ENCODE results near the gene DAND5. TPM values are rescaled to one million over a fixed set of nuclear protein-coding genes. Genes with fewer than 3 reads are reported as not detected.

Gene DAND5
- total and polyA plus RNA-seq, 9 of the 15 experiments (the other 6 are each of a cell fraction or from before 2014, with no cell fraction given), result 0.22 to 0.83 (median 0.60) TPM

DNA sequence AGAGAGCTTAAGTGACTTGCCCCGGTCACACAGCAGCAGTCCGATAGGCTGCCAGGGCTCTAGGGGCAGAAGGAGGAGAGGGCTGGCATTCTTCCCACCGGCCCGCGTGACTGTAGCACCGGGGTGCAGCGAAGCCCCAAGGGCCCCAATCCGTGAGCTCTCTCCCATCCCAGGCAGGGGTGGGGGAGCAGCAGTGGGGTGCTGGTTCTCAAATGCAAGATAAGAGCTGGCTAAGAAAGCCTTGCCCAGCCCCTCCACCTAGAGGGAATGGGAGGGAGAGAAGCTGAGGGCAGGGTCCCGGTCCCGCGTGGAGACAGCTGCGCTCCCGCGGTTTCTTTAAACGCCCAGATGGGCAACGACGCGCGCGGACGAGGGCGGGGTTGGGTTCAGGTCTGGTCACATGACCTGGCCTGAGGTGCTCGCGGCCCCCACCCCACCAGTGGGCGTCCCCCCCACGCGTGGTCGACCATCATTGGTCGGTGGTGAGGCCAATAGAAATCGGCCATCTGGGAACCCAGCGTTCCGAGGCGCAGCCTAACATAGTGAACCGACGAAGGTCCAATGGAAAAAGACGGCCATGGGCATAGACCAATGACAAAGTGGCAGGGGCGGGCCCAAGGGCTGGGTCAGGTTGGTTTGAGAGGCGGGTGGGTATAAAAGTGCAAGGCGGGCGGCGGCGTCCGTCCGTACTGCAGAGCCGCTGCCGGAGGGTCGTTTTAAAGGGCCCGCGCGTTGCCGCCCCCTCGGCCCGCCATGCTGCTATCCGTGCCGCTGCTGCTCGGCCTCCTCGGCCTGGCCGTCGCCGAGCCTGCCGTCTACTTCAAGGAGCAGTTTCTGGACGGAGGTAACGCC lies 31.2 kb upstream of the DAND5 start, which contains the start of gene CALR (continued):
- TF ChIP-seq, protein P1, sequence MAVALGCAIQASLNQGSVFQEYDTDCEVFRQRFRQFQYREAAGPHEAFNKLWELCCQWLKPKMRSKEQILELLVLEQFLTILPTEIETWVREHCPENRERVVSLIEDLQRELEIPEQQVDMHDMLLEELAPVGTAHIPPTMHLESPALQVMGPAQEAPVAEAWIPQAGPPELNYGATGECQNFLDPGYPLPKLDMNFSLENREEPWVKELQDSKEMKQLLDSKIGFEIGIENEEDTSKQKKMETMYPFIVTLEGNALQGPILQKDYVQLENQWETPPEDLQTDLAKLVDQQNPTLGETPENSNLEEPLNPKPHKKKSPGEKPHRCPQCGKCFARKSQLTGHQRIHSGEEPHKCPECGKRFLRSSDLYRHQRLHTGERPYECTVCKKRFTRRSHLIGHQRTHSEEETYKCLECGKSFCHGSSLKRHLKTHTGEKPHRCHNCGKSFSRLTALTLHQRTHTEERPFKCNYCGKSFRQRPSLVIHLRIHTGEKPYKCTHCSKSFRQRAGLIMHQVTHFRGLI (CRISPR knock-in tag; IDR thresholded peaks at IDR 0.05), result no peak
- TF ChIP-seq RUNX1 (IDR thresholded peaks at IDR 0.05; ENCODE audit: low read depth) (no peak), CEBPG (CRISPR knock-in tag; IDR thresholded peaks at IDR 0.05) (0 out of 2 replicates have a peak, but pooled peaks have one; percentile 20), CEBPG (tag; conservative IDR thresholded peaks at IDR 0.05 in 1 of 2, IDR thresholded peaks at IDR 0.05 in 1 of 2) (no peak), COPS2 (conservative IDR thresholded peaks at IDR 0.05) (no peak), SMARCA5 (IDR thresholded peaks at IDR 0.05) (peak; percentile 92)
- TF ChIP-seq, protein P2, sequence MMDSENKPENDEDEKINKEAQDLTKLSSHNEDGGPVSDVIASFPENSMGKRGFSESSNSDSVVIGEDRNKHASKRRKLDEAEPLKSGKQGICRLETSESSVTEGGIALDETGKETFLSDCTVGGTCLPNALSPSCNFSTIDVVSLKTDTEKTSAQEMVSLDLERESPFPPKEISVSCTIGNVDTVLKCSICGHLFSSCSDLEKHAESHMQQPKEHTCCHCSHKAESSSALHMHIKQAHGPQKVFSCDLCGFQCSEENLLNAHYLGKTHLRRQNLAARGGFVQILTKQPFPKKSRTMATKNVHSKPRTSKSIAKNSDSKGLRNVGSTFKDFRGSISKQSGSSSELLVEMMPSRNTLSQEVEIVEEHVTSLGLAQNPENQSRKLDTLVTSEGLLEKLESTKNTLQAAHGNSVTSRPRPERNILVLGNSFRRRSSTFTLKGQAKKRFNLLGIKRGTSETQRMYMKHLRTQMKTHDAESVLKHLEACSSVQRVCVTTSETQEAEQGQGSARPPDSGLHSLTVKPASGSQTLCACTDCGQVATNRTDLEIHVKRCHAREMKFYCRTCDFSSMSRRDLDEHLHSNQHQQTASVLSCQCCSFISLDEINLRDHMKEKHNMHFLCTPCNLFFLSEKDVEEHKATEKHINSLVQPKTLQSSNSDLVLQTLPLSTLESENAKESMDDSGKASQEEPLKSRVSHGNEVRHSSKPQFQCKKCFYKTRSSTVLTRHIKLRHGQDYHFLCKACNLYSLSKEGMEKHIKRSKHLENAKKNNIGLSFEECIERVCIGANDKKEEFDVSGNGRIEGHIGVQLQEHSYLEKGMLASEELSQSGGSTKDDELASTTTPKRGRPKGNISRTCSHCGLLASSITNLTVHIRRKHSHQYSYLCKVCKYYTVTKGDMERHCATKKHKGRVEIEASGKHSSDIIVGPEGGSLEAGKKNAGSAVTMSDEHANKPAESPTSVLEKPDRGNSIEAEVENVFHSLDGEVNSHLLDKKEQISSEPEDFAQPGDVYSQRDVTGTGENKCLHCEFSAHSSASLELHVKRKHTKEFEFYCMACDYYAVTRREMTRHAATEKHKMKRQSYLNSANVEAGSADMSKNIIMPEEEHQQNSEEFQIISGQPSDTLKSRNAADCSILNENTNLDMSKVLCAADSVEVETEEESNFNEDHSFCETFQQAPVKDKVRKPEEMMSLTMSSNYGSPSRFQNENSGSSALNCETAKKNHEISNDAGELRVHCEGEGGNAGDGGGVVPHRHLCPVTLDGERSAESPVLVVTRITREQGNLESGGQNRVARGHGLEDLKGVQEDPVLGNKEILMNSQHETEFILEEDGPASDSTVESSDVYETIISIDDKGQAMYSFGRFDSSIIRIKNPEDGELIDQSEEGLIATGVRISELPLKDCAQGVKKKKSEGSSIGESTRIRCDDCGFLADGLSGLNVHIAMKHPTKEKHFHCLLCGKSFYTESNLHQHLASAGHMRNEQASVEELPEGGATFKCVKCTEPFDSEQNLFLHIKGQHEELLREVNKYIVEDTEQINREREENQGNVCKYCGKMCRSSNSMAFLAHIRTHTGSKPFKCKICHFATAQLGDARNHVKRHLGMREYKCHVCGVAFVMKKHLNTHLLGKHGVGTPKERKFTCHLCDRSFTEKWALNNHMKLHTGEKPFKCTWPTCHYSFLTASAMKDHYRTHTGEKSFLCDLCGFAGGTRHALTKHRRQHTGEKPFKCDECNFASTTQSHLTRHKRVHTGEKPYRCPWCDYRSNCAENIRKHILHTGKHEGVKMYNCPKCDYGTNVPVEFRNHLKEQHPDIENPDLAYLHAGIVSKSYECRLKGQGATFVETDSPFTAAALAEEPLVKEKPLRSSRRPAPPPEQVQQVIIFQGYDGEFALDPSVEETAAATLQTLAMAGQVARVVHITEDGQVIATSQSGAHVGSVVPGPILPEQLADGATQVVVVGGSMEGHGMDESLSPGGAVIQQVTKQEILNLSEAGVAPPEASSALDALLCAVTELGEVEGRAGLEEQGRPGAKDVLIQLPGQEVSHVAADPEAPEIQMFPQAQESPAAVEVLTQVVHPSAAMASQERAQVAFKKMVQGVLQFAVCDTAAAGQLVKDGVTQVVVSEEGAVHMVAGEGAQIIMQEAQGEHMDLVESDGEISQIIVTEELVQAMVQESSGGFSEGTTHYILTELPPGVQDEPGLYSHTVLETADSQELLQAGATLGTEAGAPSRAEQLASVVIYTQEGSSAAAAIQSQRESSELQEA (IDR thresholded peaks at IDR 0.05; ENCODE audit: low read depth), result no peak
- TF ChIP-seq, protein P3, sequence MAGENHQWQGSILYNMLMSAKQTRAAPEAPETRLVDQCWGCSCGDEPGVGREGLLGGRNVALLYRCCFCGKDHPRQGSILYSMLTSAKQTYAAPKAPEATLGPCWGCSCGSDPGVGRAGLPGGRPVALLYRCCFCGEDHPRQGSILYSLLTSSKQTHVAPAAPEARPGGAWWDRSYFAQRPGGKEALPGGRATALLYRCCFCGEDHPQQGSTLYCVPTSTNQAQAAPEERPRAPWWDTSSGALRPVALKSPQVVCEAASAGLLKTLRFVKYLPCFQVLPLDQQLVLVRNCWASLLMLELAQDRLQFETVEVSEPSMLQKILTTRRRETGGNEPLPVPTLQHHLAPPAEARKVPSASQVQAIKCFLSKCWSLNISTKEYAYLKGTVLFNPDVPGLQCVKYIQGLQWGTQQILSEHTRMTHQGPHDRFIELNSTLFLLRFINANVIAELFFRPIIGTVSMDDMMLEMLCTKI (IDR thresholded peaks at IDR 0.05; ENCODE audit: partially characterized antibody), result no peak
- TF ChIP-seq, protein P4, sequence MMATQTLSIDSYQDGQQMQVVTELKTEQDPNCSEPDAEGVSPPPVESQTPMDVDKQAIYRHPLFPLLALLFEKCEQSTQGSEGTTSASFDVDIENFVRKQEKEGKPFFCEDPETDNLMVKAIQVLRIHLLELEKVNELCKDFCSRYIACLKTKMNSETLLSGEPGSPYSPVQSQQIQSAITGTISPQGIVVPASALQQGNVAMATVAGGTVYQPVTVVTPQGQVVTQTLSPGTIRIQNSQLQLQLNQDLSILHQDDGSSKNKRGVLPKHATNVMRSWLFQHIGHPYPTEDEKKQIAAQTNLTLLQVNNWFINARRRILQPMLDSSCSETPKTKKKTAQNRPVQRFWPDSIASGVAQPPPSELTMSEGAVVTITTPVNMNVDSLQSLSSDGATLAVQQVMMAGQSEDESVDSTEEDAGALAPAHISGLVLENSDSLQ (IDR thresholded peaks at IDR 0.05), result peak; percentile 97

All from K562 (cell line).